Right forelimb (tissue), 1 donor: Measurements from ENCODE around the gene IKZF1.

Experiments used
- DNase-seq: peaks from one replicate; pipeline ENCODE4 v3.0.0-alpha.2; 2018

Gene IKZF1

GRCh38 chr7:50284296-50284695, 20.2 kb upstream of the IKZF1 start:
- no peak for DNase-seq

- DNase-seq = no peak
These were observed 19.2 kb upstream of the IKZF1 start for GRCh38 chr7:50285269-50285668.

GRCh38 chr7:50287129-50287528, 17.4 kb upstream of the IKZF1 start:
- no peak for DNase-seq

GRCh38 chr7:50292165-50292757, 12.3 kb upstream of the IKZF1 start:
- no peak for DNase-seq

GRCh38 chr7:50292763-50293162, 11.8 kb upstream of the IKZF1 start:
- no peak for DNase-seq

GRCh38 chr7:50293509-50294179, 10.9 kb upstream of the IKZF1 start:
- DNase-seq = no peak

GRCh38 chr7:50295133-50295532, 9.4 kb upstream of the IKZF1 start:
- DNase-seq = no peak

GRCh38 chr7:50296799-50297198, 7.7 kb upstream of the IKZF1 start:
- no peak for DNase-seq

GRCh38 chr7:50298811-50299562, 5.5 kb upstream of the IKZF1 start:
- DNase-seq = no peak

GRCh38 chr7:50300336-50300735, 4.2 kb upstream of the IKZF1 start:
- DNase-seq = no peak

GRCh38 chr7:50302486-50303334, 1.8 kb upstream of the IKZF1 start:
- no peak for DNase-seq

- no peak for DNase-seq
These were observed 984 bp upstream of the IKZF1 start for GRCh38 chr7:50303335-50304128.

- DNase-seq = no peak
These were observed 531 bp downstream of the IKZF1 start for GRCh38 chr7:50304911-50305582.

- no peak for DNase-seq
These were observed 1.3 kb downstream of the IKZF1 start for GRCh38 chr7:50305583-50306493.

GRCh38 chr7:50306494-50307367, 2.2 kb downstream of the IKZF1 start:
- no peak for DNase-seq

- no peak for DNase-seq
These were observed 3.0 kb downstream of the IKZF1 start for GRCh38 chr7:50307368-50308032.

GRCh38 chr7:50308203-50308531, 3.7 kb downstream of the IKZF1 start:
- no peak for DNase-seq

- DNase-seq = no peak
These were observed 4.2 kb downstream of the IKZF1 start for GRCh38 chr7:50308532-50309385.
